ENCODE measurements around the gene CLDN14.

The CLDN14 gene

GRCh38 chr21:36463991-36464390 is 15.9 kb downstream of the CLDN14 start:
- no peak overlapping the region for H3K4me3 ChIP-seq (ENCODE audit: low read length)
- TF ChIP-seq, protein P1, sequence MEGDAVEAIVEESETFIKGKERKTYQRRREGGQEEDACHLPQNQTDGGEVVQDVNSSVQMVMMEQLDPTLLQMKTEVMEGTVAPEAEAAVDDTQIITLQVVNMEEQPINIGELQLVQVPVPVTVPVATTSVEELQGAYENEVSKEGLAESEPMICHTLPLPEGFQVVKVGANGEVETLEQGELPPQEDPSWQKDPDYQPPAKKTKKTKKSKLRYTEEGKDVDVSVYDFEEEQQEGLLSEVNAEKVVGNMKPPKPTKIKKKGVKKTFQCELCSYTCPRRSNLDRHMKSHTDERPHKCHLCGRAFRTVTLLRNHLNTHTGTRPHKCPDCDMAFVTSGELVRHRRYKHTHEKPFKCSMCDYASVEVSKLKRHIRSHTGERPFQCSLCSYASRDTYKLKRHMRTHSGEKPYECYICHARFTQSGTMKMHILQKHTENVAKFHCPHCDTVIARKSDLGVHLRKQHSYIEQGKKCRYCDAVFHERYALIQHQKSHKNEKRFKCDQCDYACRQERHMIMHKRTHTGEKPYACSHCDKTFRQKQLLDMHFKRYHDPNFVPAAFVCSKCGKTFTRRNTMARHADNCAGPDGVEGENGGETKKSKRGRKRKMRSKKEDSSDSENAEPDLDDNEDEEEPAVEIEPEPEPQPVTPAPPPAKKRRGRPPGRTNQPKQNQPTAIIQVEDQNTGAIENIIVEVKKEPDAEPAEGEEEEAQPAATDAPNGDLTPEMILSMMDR (conservative IDR thresholded peaks at IDR 0.05; ENCODE audit: low read length) = no peak
- no peak for DNase-seq (ENCODE audit: low read depth)

GRCh38 chr21:36463204-36463603 is 16.7 kb downstream of the CLDN14 start:
- no peak overlapping the region for H3K4me3 ChIP-seq (ENCODE audit: low read length)
- TF ChIP-seq, protein P1 (conservative IDR thresholded peaks at IDR 0.05; ENCODE audit: low read length) = no peak
- no peak for DNase-seq (ENCODE audit: low read depth)

GRCh38 chr21:36461918-36462486 is 17.9 kb downstream of the CLDN14 start:
- DNase-seq (ENCODE audit: low read depth) = no peak
- no peak overlapping the region for H3K4me3 ChIP-seq (ENCODE audit: low read length)
- TF ChIP-seq, protein P1 (conservative IDR thresholded peaks at IDR 0.05; ENCODE audit: low read length) = no peak

DNA sequence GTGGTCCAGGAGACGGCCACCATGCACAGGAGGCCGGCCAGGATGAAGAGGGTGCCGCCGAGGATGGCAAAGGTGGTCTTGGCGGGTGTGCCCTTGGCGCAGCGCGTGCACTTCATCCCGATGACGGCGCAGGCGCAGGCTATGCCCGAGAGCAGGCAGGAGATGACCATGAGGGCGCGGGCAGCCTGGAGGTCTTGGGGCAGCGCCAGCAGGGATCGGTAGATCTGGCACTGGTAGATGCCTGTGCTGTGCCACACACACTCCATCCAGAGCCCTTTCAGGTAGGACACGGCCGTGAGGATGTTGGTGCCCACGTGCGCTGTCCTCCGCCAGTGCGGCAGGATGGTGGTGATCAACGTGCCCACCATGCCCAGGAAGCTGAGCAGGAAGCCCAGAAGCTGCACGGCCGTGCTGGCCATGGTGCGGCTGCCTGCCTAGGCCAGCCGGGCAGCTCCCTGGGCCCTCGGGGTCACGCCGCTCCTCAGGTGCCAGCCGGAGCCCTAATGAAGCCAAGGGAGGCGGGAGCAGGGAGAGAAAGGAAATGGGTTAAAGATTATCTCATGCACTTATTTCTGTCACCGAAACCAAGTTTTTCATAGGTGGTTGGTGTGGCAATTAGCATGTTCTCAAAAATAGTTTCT is 18.5 kb downstream of the CLDN14 start:
- DNase-seq (ENCODE audit: low read depth) = no peak
- TF ChIP-seq, protein P1 (conservative IDR thresholded peaks at IDR 0.05; ENCODE audit: low read length) = no peak
- no peak overlapping the region for H3K4me3 ChIP-seq (ENCODE audit: low read length)

DNA sequence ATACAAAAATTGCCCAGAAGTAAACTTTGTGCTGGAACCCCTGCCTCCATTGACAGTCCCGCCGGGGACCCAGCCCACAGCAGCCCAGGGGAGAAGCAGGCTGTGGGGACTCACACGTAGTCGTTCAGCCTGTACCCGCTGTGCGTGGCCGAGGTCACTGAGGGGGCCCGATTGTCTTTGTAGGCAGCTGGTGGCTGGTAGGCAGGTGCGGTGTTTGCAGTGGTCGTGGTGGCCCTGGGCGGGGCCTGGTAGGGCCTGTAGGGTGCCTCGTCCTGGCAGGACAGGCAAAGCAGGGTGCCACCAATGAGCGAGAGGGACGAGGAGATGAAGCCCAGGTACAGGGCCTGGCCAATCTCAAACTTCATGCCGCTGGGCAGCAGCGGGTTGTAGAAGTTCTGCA is 19.1 kb downstream of the CLDN14 start:
- no peak for DNase-seq (ENCODE audit: low read depth)
- H3K4me3 ChIP-seq (ENCODE audit: low read length) = no peak overlapping the region
- TF ChIP-seq, protein P1 (conservative IDR thresholded peaks at IDR 0.05; ENCODE audit: low read length) = no peak

- H3K4me3 ChIP-seq (ENCODE audit: low read length) = no peak overlapping the region
- no peak for DNase-seq (ENCODE audit: low read depth)
- TF ChIP-seq, protein P1 (conservative IDR thresholded peaks at IDR 0.05; ENCODE audit: low read length) = no peak
Observed at GRCh38 chr21:36459098-36459497, 20.8 kb downstream of the CLDN14 start.

DNA sequence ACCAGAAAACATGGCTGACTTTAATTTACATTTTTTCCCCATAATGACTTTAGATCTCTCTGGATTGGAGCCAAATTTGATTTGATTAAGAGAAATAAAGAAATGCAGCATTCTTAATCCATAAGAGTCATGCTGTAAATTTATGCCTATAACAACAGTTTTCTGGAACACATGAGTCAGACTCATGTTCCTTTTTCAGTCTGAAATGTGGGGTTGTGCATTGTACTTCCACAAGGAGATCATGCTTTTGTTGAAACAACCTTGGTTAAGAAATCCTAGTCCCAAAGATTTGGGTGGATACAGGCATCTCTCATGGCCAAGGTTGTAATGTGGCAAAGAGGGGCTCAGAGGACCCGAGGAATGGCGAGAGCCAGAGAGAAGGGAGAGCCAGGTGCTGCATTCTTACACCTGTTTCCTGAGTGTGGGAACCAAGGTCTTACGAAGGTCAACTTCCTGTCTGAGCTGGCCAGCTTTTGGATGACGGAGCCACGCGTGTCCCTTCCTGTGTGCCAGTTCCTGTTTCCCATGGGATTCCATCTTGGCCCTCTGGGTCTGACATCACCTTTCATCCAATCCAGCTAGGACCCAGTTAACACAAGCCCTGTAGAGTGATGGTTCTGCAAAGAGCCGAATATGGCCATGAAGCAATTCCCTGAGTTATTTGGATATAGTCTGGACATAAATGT is 23.1 kb downstream of the CLDN14 start:
- H3K4me3 ChIP-seq (ENCODE audit: low read length) = no peak overlapping the region
- no peak for DNase-seq (ENCODE audit: low read depth)
- TF ChIP-seq, protein P1 (conservative IDR thresholded peaks at IDR 0.05; ENCODE audit: low read length) = no peak

Data from AG10803 (cell line).